HEK293 (cell line): ENCODE data around the gene NYNRIN.

Source experiments
- CTCF ChIA-PET: fragments of 350-600 bp; formaldehyde crosslinking; extraction: SDS; loops from one replicate; lab custom pipeline; 2021; ENCODE audit warnings: antibody characterized with exemption; lab: Yijun Ruan, JAX
- POLR2A ChIA-PET: fragments of 300-600 bp; formaldehyde crosslinking; extraction: SDS; loops from one replicate; lab custom pipeline; 2020; ENCODE audit warnings: antibody characterized with exemption, inconsistent platforms; lab: Yijun Ruan, JAX
- H3K27ac ChIP-seq: fragments of 200-500 bp; sonication (Bioruptor generic); 2 replicates; pipeline ENCODE4 v1.5.1; 2014; ENCODE audit warnings: low read depth, low read length, control low read depth, inconsistent platforms; ENCODE audit errors: extremely low read depth
- H3K36me3 ChIP-seq, 2 experiments: fragments of 200-500 bp in 1 of 2; sonication (Bioruptor generic) in 1 of 2; 1 replicate in 1 of 2; 2 replicates in 1 of 2; pipeline ENCODE4 v1.5.1; 2014 to 2017; ENCODE audit warnings: inconsistent platforms in 2 of 2, low read length in 2 of 2; ENCODE audit not compliant: control insufficient read depth in 2 of 2, insufficient read depth in 1 of 2
- H3K4me1 ChIP-seq: fragments of 200-500 bp; sonication (Bioruptor generic); 2 replicates; pipeline ENCODE4 v1.5.1; 2014; ENCODE audit warnings: mild to moderate bottlenecking, low read length, inconsistent platforms; ENCODE audit not compliant: control insufficient read depth, insufficient read depth
- H3K4me3 ChIP-seq: 2 replicates; pipeline ENCODE4 v1.5.1; 2011; ENCODE audit warnings: low read depth, mild to moderate bottlenecking, control low read depth, low read length, moderate library complexity
- H3K9me3 ChIP-seq: fragments of 200-500 bp; sonication (Bioruptor generic); 2 replicates; pipeline ENCODE4 v1.5.1; 2014; ENCODE audit warnings: low read depth, low read length, inconsistent platforms; ENCODE audit not compliant: control insufficient read depth, insufficient read depth
- FEZF1 ChIP-seq: fragments of 450-650 bp; formaldehyde crosslinking; IDR thresholded peaks from 2 replicates; pipeline ENCODE4 v1.5.1; 2016; ENCODE audit warnings: missing biosample characterization, missing genetic modification characterization
- GLIS1 ChIP-seq: fragments of 450-650 bp; formaldehyde crosslinking; IDR thresholded peaks from 2 replicates; pipeline ENCODE4 v1.5.1; 2016; ENCODE audit warnings: missing biosample characterization, missing genetic modification characterization
- GLIS2 ChIP-seq: fragments of 450-650 bp; formaldehyde crosslinking; IDR thresholded peaks from 2 replicates; pipeline ENCODE4 v1.5.1; 2016; ENCODE audit warnings: missing biosample characterization, missing genetic modification characterization
- SCRT1 ChIP-seq: fragments of 450-650 bp; formaldehyde crosslinking; IDR thresholded peaks from 2 replicates; pipeline ENCODE4 v1.5.1; 2016; ENCODE audit warnings: missing biosample characterization, missing genetic modification characterization, borderline replicate concordance
- SCRT2 ChIP-seq: fragments of 450-650 bp; formaldehyde crosslinking; IDR thresholded peaks from 2 replicates; pipeline ENCODE4 v1.5.1; 2016; ENCODE audit warnings: missing biosample characterization, missing genetic modification characterization
- SP2 ChIP-seq: fragments of 450-650 bp; formaldehyde crosslinking; IDR thresholded peaks from 2 replicates; pipeline ENCODE4 v1.5.1; 2016; ENCODE audit warnings: missing biosample characterization, missing genetic modification characterization
- SP3 ChIP-seq: fragments of 450-650 bp; formaldehyde crosslinking; IDR thresholded peaks from 2 replicates; pipeline ENCODE4 v1.5.1; 2016; ENCODE audit warnings: missing biosample characterization, missing genetic modification characterization
- ZFHX2 ChIP-seq: fragments of 450-650 bp; formaldehyde crosslinking; conservative IDR thresholded peaks from 2 replicates; pipeline ENCODE4 v1.5.1; 2016; ENCODE audit warnings: missing biosample characterization, missing genetic modification characterization
- ZNF10 ChIP-seq: fragments of 450-650 bp; formaldehyde crosslinking; IDR thresholded peaks from 2 replicates; pipeline ENCODE4 v1.5.1; 2017; ENCODE audit warnings: missing biosample characterization, missing genetic modification characterization
- ZNF274 ChIP-seq, 2 experiments: fragments of 200-500 bp in 1 of 2; fragments of 450-650 bp in 1 of 2; sonication (Bioruptor generic) in 1 of 2; formaldehyde crosslinking in 1 of 2; IDR thresholded peaks; 2 replicates each; pipeline versions ENCODE4 v1.5.1 to v1.6.1; 2014 to 2016; ENCODE audit warnings: borderline replicate concordance in 1 of 2, inconsistent platforms in 1 of 2, low read length in 1 of 2, missing biosample characterization in 1 of 2, missing genetic modification characterization in 1 of 2
- ZNF335 ChIP-seq: fragments of 450-650 bp; formaldehyde crosslinking; conservative IDR thresholded peaks from 2 replicates; pipeline ENCODE4 v1.5.1; 2016; ENCODE audit warnings: missing biosample characterization, missing genetic modification characterization
- ZNF423 ChIP-seq: fragments of 450-650 bp; formaldehyde crosslinking; IDR thresholded peaks from 2 replicates; pipeline ENCODE4 v1.5.1; 2016; ENCODE audit warnings: missing biosample characterization, missing genetic modification characterization
- ZNF530 ChIP-seq: fragments of 450-650 bp; formaldehyde crosslinking; IDR thresholded peaks from 2 replicates; pipeline ENCODE4 v1.5.1; 2016; ENCODE audit warnings: low read depth, missing biosample characterization, missing genetic modification characterization
- ZSCAN30 ChIP-seq: fragments of 450-650 bp; IDR thresholded peaks from 2 replicates; pipeline ENCODE4 v1.5.1; 2018; ENCODE audit warnings: missing biosample characterization, mild to moderate bottlenecking, missing genetic modification characterization, moderate library complexity
- ZXDB ChIP-seq: fragments of 450-650 bp; formaldehyde crosslinking; IDR thresholded peaks from 2 replicates; pipeline ENCODE4 v1.5.1; 2016; ENCODE audit warnings: missing biosample characterization, missing genetic modification characterization
- TF ChIP-seq, protein P1 (sequence below): fragments of 450-650 bp; formaldehyde crosslinking; IDR thresholded peaks from 2 replicates; pipeline ENCODE4 v1.5.1; 2017; ENCODE audit warnings: missing biosample characterization, missing genetic modification characterization
- TF ChIP-seq, protein P2 (sequence below): fragments of 450-650 bp; formaldehyde crosslinking; IDR thresholded peaks from 2 replicates; pipeline ENCODE4 v1.5.1; 2016; ENCODE audit warnings: missing biosample characterization, missing genetic modification characterization
- TF ChIP-seq, protein P3 (sequence below): fragments of 450-650 bp; formaldehyde crosslinking; IDR thresholded peaks from 2 replicates; pipeline ENCODE4 v1.5.1; 2016; ENCODE audit warnings: missing biosample characterization, missing genetic modification characterization
- TF ChIP-seq, protein P4 (sequence below): fragments of 450-650 bp; formaldehyde crosslinking; IDR thresholded peaks from 2 replicates; pipeline ENCODE4 v1.5.1; 2016; ENCODE audit warnings: missing biosample characterization, missing genetic modification characterization
- TF ChIP-seq, protein P5 (sequence below): fragments of 450-650 bp; formaldehyde crosslinking; IDR thresholded peaks from 2 replicates; pipeline ENCODE4 v1.5.1; 2016; ENCODE audit warnings: missing biosample characterization, missing genetic modification characterization
- TF ChIP-seq, protein P6 (sequence below): sonication (generic); formaldehyde crosslinking; IDR thresholded peaks from 2 replicates; pipeline ENCODE4 v1.8.1; 2022; ENCODE audit warnings: mild to moderate bottlenecking, moderate library complexity, missing genetic modification reagents

Gene NYNRIN

DNA sequence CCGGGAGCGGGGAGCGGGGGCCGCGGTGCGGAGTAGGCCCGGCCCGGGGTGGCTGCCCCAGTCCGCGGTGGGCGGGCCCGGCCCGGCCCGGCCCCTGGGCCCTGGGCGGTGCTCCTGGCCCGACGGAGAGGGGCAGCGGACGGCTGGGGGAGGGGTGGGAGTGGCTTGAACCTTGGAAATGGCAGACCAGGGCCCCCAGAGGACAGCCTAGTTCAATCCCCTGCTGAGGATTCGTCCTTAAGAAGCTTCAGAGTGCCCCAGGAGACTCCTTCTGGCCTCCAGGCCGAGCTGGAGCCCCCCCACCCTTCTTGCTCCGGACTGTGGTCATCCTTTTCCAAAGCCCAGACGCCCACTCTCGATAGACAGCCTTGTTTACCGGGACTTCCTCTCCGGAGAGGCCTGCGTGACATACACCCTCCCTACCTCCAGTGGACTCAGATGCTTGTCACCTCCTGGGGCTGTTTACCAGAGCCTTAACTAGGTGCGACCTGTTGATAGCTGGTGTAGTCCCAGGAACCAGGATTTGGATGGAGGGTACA lies 31.4 kb downstream of the NYNRIN start:
- Histone ChIP-seq H3K4me1 (peaks cover 9% of the 10 kb centered on the region), H3K36me3 (peaks cover 0 to 37% of the 10 kb centered on the region in 2 experiments; a peak in 2 of 3 replicates), H3K4me3 (peak overlapping the region; percentile 65), H3K9me3 (no peaks in the 10 kb centered on the region), H3K27ac (peak overlapping the region; percentile 94)
- ChIA-PET POLR2A (interaction anchor here (0.8 to 3.0 kb wide), 18 partner anchors 11 to 188 kb away, joined by 3 to 45 read pairs (median 4); partner anchors contain the start of genes ADCY4, NYNRIN, SDR39U1 and TINF2), CTCF (interaction anchor here (0.5 to 13.9 kb wide), 21 partner anchors 8 to 248 kb away, joined by 3 to 468 read pairs (median 13); partner anchors contain the start of genes ADCY4, CIDEB, LTB4R2 and MDP1)
- TF ChIP-seq GLIS2 (tag by site-specific recombination) (0 out of 2 replicates have a peak, but pooled peaks have one; percentile 1), SP3 (tag by site-specific recombination) (peak; percentile 46), ZNF10 (0 out of 2 replicates have a peak, but pooled peaks have one; percentile 21), SCRT2 (tag by site-specific recombination) (peak; percentile 98), ZNF530 (tag by site-specific recombination) (no peak), ZSCAN30 (tag by site-specific recombination) (0 out of 2 replicates have a peak, but pooled peaks have one; percentile 2), ZFHX2 (tag by site-specific recombination) (0 out of 2 replicates have a peak, but pooled peaks have one; percentile 5), SP2 (tag by site-specific recombination) (peak; percentile 29), GLIS1 (tag by site-specific recombination) (peak; percentile 79), SCRT1 (peak; percentile 95), ZNF423 (peak; percentile 10; the same call in 1 of the 2 replicates), ZXDB (tag by site-specific recombination) (0 out of 2 replicates have a peak, but pooled peaks have one; percentile 6), ZNF335 (tag by site-specific recombination) (peak; percentile 52), ZNF274 (IDR thresholded peaks at IDR 0.05; ENCODE audit: low read length) (no peak), ZNF274 (tag by site-specific recombination; IDR thresholded peaks at IDR 0.05; ENCODE audit: borderline replicate concordance) (no peak), FEZF1 (no peak)
- TF ChIP-seq, protein P1, sequence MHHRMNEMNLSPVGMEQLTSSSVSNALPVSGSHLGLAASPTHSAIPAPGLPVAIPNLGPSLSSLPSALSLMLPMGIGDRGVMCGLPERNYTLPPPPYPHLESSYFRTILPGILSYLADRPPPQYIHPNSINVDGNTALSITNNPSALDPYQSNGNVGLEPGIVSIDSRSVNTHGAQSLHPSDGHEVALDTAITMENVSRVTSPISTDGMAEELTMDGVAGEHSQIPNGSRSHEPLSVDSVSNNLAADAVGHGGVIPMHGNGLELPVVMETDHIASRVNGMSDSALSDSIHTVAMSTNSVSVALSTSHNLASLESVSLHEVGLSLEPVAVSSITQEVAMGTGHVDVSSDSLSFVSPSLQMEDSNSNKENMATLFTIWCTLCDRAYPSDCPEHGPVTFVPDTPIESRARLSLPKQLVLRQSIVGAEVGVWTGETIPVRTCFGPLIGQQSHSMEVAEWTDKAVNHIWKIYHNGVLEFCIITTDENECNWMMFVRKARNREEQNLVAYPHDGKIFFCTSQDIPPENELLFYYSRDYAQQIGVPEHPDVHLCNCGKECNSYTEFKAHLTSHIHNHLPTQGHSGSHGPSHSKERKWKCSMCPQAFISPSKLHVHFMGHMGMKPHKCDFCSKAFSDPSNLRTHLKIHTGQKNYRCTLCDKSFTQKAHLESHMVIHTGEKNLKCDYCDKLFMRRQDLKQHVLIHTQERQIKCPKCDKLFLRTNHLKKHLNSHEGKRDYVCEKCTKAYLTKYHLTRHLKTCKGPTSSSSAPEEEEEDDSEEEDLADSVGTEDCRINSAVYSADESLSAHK (tag by site-specific recombination): no peak
- TF ChIP-seq, protein P2, sequence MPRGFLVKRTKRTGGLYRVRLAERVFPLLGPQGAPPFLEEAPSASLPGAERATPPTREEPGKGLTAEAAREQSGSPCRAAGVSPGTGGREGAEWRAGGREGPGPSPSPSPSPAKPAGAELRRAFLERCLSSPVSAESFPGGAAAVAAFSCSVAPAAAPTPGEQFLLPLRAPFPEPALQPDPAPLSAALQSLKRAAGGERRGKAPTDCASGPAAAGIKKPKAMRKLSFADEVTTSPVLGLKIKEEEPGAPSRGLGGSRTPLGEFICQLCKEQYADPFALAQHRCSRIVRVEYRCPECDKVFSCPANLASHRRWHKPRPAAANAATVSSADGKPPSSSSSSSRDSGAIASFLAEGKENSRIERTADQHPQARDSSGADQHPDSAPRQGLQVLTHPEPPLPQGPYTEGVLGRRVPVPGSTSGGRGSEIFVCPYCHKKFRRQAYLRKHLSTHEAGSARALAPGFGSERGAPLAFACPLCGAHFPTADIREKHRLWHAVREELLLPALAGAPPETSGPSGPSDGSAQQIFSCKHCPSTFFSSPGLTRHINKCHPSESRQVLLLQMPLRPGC: no peak
- TF ChIP-seq, protein P3, sequence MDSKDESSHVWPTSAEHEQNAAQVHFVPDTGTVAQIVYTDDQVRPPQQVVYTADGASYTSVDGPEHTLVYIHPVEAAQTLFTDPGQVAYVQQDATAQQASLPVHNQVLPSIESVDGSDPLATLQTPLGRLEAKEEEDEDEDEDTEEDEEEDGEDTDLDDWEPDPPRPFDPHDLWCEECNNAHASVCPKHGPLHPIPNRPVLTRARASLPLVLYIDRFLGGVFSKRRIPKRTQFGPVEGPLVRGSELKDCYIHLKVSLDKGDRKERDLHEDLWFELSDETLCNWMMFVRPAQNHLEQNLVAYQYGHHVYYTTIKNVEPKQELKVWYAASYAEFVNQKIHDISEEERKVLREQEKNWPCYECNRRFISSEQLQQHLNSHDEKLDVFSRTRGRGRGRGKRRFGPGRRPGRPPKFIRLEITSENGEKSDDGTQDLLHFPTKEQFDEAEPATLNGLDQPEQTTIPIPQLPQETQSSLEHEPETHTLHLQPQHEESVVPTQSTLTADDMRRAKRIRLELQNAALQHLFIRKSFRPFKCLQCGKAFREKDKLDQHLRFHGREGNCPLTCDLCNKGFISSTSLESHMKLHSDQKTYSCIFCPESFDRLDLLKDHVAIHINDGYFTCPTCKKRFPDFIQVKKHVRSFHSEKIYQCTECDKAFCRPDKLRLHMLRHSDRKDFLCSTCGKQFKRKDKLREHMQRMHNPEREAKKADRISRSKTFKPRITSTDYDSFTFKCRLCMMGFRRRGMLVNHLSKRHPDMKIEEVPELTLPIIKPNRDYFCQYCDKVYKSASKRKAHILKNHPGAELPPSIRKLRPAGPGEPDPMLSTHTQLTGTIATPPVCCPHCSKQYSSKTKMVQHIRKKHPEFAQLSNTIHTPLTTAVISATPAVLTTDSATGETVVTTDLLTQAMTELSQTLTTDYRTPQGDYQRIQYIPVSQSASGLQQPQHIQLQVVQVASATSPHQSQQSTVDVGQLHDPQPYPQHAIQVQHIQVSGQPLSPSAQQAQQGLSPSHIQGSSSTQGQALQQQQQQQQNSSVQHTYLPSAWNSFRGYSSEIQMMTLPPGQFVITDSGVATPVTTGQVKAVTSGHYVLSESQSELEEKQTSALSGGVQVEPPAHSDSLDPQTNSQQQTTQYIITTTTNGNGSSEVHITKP: peak; percentile 81
- TF ChIP-seq, protein P4, sequence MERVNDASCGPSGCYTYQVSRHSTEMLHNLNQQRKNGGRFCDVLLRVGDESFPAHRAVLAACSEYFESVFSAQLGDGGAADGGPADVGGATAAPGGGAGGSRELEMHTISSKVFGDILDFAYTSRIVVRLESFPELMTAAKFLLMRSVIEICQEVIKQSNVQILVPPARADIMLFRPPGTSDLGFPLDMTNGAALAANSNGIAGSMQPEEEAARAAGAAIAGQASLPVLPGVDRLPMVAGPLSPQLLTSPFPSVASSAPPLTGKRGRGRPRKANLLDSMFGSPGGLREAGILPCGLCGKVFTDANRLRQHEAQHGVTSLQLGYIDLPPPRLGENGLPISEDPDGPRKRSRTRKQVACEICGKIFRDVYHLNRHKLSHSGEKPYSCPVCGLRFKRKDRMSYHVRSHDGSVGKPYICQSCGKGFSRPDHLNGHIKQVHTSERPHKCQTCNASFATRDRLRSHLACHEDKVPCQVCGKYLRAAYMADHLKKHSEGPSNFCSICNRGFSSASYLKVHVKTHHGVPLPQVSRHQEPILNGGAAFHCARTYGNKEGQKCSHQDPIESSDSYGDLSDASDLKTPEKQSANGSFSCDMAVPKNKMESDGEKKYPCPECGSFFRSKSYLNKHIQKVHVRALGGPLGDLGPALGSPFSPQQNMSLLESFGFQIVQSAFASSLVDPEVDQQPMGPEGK: peak; percentile 17; the same call in 1 of the 2 replicates
- TF ChIP-seq, protein P5, sequence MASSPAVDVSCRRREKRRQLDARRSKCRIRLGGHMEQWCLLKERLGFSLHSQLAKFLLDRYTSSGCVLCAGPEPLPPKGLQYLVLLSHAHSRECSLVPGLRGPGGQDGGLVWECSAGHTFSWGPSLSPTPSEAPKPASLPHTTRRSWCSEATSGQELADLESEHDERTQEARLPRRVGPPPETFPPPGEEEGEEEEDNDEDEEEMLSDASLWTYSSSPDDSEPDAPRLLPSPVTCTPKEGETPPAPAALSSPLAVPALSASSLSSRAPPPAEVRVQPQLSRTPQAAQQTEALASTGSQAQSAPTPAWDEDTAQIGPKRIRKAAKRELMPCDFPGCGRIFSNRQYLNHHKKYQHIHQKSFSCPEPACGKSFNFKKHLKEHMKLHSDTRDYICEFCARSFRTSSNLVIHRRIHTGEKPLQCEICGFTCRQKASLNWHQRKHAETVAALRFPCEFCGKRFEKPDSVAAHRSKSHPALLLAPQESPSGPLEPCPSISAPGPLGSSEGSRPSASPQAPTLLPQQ: no peak
- TF ChIP-seq, protein P6, sequence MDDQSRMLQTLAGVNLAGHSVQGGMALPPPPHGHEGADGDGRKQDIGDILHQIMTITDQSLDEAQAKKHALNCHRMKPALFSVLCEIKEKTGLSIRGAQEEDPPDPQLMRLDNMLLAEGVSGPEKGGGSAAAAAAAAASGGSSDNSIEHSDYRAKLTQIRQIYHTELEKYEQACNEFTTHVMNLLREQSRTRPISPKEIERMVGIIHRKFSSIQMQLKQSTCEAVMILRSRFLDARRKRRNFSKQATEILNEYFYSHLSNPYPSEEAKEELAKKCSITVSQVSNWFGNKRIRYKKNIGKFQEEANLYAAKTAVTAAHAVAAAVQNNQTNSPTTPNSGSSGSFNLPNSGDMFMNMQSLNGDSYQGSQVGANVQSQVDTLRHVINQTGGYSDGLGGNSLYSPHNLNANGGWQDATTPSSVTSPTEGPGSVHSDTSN: no peak
